Activated naive CD8-positive, alpha-beta T cell treated with anti-CD3 and anti-CD28 coated beads, Interleukin-2, amount 50 U/mL, for 24 hours (primary cell): Measurements from ENCODE around the gene CREB3.

ENCODE experiments used
- ATAC-seq: fragments of 150-1000 bp; cut with Tn5 transposase; one replicate; pipeline ENCODE4 v1.10.0; 2021
- DNase-seq: peaks from one replicate; pipeline ENCODE4 v3.0.0; 2021
- H3K27ac Mint-ChIP-seq: one replicate; pipeline ENCODE4 v1.8.0; 2021; ENCODE audit warnings: mild to moderate bottlenecking, mixed read lengths
- H3K27me3 Mint-ChIP-seq: one replicate; pipeline ENCODE4 v1.8.0; 2021; ENCODE audit warnings: mixed read lengths
- H3K36me3 Mint-ChIP-seq: one replicate; pipeline ENCODE4 v1.8.0; 2021; ENCODE audit warnings: low read depth, mixed read lengths
- H3K4me1 Mint-ChIP-seq: one replicate; pipeline ENCODE4 v1.8.0; 2021; ENCODE audit warnings: mixed read lengths
- H3K4me3 Mint-ChIP-seq: one replicate; pipeline ENCODE4 v1.8.0; 2021; ENCODE audit warnings: mild to moderate bottlenecking, moderate library complexity, mixed read lengths
- H3K9me3 Mint-ChIP-seq: one replicate; pipeline ENCODE4 v1.8.0; 2021; ENCODE audit warnings: mixed read lengths

The CREB3 gene

GRCh38 chr9:35711501-35712428, 20.7 kb upstream of the CREB3 start:
- H3K4me3 Mint-ChIP-seq: no peak overlapping the region
- no peaks in the 10 kb centered on the region for H3K9me3 Mint-ChIP-seq
- ATAC-seq (no peak), DNase-seq (no peak)
- no peak overlapping the region for H3K27ac Mint-ChIP-seq
- no peaks in the 10 kb centered on the region for H3K4me1 Mint-ChIP-seq
- H3K36me3 Mint-ChIP-seq: peaks cover 64% of the 10 kb centered on the region
- H3K27me3 Mint-ChIP-seq: no peaks in the 10 kb centered on the region

GRCh38 chr9:35712762-35713400, 19.6 kb upstream of the CREB3 start:
- Mint-ChIP-seq H3K9me3 (no peaks in the 10 kb centered on the region), H3K4me1 (no peaks in the 10 kb centered on the region), H3K27me3 (no peaks in the 10 kb centered on the region), H3K27ac (no peak overlapping the region), H3K4me3 (no peak overlapping the region), H3K36me3 (peaks cover 61% of the 10 kb centered on the region)
- no peak for DNase-seq
- no peak for ATAC-seq

- ATAC-seq (no peak), DNase-seq (no peak)
- no peak overlapping the region for H3K4me3 Mint-ChIP-seq
- no peaks in the 10 kb centered on the region for H3K4me1 Mint-ChIP-seq
- no peaks in the 10 kb centered on the region for H3K27me3 Mint-ChIP-seq
- H3K27ac Mint-ChIP-seq: peak overlapping the region; percentile 27
- H3K36me3 Mint-ChIP-seq: peaks cover 61% of the 10 kb centered on the region
- no peaks in the 10 kb centered on the region for H3K9me3 Mint-ChIP-seq
Observed at GRCh38 chr9:35713578-35713977, 18.9 kb upstream of the CREB3 start.

DNA sequence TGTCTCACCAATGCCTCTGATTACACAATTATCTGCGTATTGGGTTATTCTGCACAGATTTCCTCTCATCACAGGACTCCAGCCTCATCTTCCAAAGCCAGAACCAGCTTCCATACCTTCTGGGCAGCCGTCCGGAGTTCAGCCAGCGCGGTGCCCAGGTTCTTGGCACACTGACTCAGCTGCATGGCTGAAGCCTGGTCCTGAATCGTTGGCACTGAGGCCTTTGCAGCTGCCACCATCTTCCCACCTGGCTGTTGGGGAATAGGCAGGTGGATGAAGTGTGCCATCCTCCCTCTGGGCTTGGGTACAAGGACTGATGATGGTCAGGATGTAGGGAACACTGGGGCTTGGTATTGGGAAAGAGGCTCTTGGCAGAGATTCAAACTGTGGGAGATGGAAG, 18.3 kb upstream of the CREB3 start:
- no peaks in the 10 kb centered on the region for H3K27me3 Mint-ChIP-seq
- H3K9me3 Mint-ChIP-seq: no peaks in the 10 kb centered on the region
- ATAC-seq (no peak), DNase-seq (no peak)
- H3K4me1 Mint-ChIP-seq: no peaks in the 10 kb centered on the region
- no peak overlapping the region for H3K4me3 Mint-ChIP-seq
- H3K36me3 Mint-ChIP-seq: peaks cover 59% of the 10 kb centered on the region
- no peak overlapping the region for H3K27ac Mint-ChIP-seq

DNA sequence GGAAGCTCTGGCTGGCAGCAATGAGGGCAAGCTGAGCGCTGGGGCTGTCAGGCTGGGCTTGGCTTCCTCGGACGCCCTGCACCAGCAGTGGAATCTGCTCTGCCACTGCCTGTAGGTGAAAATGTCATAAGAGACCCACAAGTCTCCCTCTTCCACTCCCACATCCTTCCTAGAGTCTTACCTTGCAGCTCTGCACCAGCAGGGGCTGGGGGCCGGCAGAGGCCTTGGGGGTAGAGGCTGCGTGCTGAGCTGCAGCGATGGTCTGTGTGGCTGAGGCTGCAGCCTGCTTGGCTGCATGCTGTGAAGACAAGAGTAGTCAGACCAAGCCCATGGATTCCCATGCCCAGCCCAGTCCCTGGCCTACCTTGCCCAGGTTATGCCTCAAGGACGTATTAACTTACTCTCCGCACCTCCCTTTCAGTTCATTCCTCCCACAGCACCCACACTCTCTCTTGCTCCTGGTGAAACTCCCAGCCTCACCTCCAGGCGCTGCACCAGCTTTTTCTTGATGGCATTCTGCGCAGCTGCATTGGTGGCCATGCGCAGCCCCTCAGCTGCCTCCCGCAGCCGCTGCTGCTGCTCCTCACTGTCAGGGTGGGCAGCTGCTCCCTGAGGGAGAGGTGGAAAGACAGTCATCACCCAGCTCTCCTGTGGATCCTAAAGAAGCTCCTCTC, 17.8 kb upstream of the CREB3 start:
- Mint-ChIP-seq H3K9me3 (no peaks in the 10 kb centered on the region), H3K27me3 (no peaks in the 10 kb centered on the region), H3K4me3 (no peak overlapping the region), H3K36me3 (peaks cover 62% of the 10 kb centered on the region), H3K4me1 (peaks cover 5% of the 10 kb centered on the region), H3K27ac (peak overlapping the region; percentile 23)
- DNase-seq: no peak
- ATAC-seq: no peak

DNA sequence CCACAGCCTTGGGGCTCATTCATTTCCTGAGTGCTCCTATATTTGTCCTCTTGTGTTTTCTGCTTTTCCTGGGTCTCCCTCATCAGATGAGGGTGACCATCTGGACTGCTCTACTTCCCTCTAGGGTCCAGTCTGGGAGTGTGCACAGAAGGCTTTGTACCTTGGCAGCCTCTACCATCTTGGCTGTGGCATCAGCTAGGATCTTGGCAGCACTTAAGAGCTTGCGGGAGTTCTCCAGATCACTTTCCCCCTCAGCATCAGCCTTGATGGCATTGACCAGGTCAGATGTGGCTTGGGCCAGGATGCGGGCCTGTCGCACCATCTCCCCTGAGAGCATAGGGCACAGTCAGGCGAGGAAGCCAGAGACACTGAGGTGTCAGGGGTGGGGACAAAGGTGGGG, 16.2 kb upstream of the CREB3 start:
- no peak overlapping the region for H3K4me3 Mint-ChIP-seq
- H3K4me1 Mint-ChIP-seq: peaks cover 5% of the 10 kb centered on the region
- H3K27me3 Mint-ChIP-seq: no peaks in the 10 kb centered on the region
- H3K36me3 Mint-ChIP-seq: peaks cover 57% of the 10 kb centered on the region
- no peak for DNase-seq
- no peak for ATAC-seq
- no peak overlapping the region for H3K27ac Mint-ChIP-seq
- no peaks in the 10 kb centered on the region for H3K9me3 Mint-ChIP-seq

DNA sequence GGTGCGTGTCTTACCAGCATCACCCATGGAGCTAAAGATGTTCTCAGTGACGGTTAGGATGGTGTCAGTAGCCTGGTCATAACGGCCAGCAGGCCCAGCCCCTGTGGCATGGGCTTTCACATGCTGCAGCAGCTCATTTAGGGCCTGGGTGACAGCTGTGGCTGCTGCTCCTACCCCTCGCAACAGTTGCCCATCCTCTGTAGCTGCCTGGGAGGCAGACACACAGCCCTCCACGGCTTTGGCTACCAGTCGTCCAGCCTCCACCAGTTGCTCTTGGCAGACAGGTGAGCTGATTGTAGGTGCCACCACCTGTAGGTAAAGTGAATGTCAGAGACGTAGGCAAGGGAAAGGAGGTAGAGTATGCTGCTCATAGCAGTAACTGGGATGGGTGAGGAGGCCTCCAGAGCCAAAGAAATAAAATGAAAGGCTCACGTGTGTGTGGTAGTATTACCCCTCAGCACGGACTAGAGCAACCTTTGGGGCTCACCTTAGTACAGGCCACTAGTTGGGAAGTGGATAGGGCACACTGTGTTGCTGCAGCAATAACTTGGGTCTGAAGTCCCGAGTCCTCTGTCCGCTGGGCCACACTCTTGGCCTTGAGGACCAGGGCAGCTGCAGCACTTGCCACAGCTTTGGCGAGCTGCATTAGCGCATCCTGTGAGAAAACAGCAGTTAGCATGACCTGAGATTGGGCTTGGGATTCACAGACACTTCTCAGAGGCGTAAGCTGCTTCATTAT, 15.2 kb upstream of the CREB3 start:
- Mint-ChIP-seq H3K27me3 (no peaks in the 10 kb centered on the region), H3K4me1 (peaks cover 5% of the 10 kb centered on the region), H3K9me3 (no peaks in the 10 kb centered on the region), H3K36me3 (peaks cover 62% of the 10 kb centered on the region), H3K27ac (no peak overlapping the region), H3K4me3 (no peak overlapping the region)
- DNase-seq (no peak), ATAC-seq (no peak)

- Mint-ChIP-seq H3K27me3 (no peaks in the 10 kb centered on the region), H3K4me1 (peaks cover 5% of the 10 kb centered on the region), H3K27ac (no peak overlapping the region), H3K4me3 (no peak overlapping the region), H3K9me3 (no peaks in the 10 kb centered on the region), H3K36me3 (peaks cover 62% of the 10 kb centered on the region)
- DNase-seq: no peak
- ATAC-seq: no peak
Observed at GRCh38 chr9:35718721-35719511, 13.6 kb upstream of the CREB3 start.

DNA sequence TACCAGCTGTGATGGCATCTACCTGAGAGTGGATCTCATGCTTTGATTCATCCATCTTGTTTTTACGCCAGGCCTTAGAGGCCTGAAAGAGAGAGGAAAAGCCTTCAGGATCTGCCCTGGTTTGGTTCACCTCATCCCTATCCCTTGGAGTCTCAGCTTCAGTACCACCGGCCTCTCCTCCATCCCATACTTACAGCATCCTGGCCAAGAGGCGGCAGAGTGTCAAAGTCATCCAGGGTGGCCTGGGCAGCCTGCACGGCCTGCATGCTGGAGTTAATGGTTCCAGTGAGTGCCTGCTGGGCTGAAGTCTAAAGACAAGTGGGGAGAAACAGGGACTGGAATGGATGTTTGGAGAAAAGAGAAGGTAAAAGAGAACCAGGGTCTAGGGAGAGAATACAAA, 12.9 kb upstream of the CREB3 start:
- H3K27ac Mint-ChIP-seq: no peak overlapping the region
- no peak overlapping the region for H3K4me3 Mint-ChIP-seq

DNA sequence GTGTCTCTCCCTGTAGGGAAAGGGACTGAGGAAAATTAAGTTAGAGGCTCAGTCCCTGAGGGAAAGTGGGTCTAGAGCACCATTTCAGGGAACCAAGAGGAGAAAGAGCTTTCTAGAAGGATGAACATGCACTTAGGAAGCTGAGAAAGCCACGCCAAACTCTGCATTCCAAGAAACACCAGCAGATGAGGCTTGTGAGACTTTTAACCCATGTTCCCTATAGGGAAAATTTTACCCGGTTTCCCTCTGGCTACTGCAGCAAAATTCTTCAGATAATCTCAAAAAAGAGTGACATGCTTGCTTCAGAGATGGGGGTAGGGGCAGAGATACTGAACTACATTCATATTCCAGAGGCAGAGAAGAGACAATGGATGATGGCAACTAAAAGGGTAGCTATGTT, 9.0 kb upstream of the CREB3 start:
- no peak for ATAC-seq
- H3K27ac Mint-ChIP-seq: no peak overlapping the region
- H3K4me3 Mint-ChIP-seq: no peak overlapping the region
- no peaks in the 10 kb centered on the region for H3K27me3 Mint-ChIP-seq
- H3K36me3 Mint-ChIP-seq: peaks cover 44% of the 10 kb centered on the region
- H3K9me3 Mint-ChIP-seq: no peaks in the 10 kb centered on the region
- H3K4me1 Mint-ChIP-seq: peaks cover 5% of the 10 kb centered on the region
- DNase-seq: no peak

More for the DNA sequence above, 12.9 kb upstream of the CREB3 start:
- Mint-ChIP-seq H3K9me3 (no peaks in the 10 kb centered on the region), H3K36me3 (peaks cover 60% of the 10 kb centered on the region), H3K27me3 (no peaks in the 10 kb centered on the region), H3K4me1 (peaks cover 5% of the 10 kb centered on the region)
- no peak for DNase-seq
- ATAC-seq: no peak

DNA sequence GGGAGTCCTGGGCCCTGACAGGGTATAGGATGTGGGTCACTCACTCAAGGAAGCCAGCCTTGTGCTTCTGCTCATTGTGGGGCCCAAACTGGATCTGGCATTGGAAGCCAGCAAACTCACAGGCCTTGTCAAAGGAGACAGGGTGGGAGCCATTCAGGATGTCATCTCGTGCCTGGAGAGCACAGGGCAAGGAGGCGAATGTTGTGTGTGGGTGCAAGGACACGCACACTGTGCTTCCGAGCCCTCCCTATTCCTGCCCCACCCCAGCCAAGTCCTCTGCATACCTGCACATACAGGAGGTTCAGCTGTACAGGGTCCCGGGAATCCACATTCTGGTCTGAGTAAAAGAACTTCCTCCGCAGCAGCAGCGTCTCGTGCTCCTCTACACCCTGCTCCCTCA, 8.6 kb upstream of the CREB3 start:
- H3K27me3 Mint-ChIP-seq: no peaks in the 10 kb centered on the region
- ATAC-seq (no peak), DNase-seq (no peak)
- no peak overlapping the region for H3K27ac Mint-ChIP-seq
- no peak overlapping the region for H3K4me3 Mint-ChIP-seq
- H3K36me3 Mint-ChIP-seq: peaks cover 42% of the 10 kb centered on the region
- H3K4me1 Mint-ChIP-seq: peaks cover 5% of the 10 kb centered on the region
- H3K9me3 Mint-ChIP-seq: no peaks in the 10 kb centered on the region

DNA sequence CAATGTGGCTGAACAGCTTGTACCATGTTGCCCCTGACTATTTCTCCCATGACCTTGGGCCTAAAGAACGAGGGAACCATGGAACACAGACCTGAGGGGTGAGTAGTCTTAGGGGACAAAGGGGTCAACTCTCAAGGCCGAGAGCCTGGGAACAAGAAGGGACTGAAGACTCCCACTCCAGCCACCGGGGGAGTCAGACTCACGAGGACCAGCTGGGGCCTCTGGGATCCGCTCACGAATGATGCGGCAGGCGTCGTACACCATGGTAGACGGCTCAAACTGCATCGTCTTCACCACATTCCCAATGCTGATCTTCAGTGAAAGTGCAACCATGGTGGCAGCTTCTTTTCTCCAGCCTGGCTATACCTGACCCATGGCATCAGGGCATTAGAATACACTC, 7.1 kb upstream of the CREB3 start:
- ATAC-seq: no peak
- no peak for DNase-seq
- Mint-ChIP-seq H3K36me3 (peaks cover 34% of the 10 kb centered on the region), H3K27ac (no peak overlapping the region), H3K4me3 (no peak overlapping the region), H3K4me1 (no peaks in the 10 kb centered on the region), H3K9me3 (no peaks in the 10 kb centered on the region), H3K27me3 (no peaks in the 10 kb centered on the region)

DNA sequence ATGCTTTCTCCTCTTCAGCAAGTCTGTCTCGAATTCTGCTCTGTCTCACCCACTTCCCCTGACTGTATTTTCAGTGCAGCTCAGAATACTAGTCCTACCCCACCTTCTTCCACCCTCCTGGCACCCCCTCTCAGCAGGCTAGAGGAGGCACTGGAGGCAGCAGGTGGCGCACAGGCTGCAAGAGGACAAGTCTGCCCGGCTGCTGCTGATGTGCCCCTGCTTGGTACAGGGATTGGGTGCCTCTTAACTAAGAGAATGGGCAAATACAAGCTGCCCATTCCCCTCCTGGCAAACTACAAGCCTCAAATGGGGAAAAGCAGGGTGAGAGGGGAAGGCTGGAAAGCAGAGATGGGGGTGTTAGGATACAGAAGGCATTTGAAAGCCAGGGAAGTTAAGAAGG, 5.5 kb upstream of the CREB3 start:
- ATAC-seq (peak; percentile 9), DNase-seq (peak; percentile 22)
- Mint-ChIP-seq H3K4me3 (peak overlapping the region; percentile 56), H3K4me1 (no peaks in the 10 kb centered on the region), H3K27me3 (no peaks in the 10 kb centered on the region), H3K9me3 (no peaks in the 10 kb centered on the region), H3K36me3 (peaks cover 25% of the 10 kb centered on the region), H3K27ac (peak overlapping the region; percentile 36)

GRCh38 chr9:35727676-35728040, 4.8 kb upstream of the CREB3 start:
- peaks cover 19% of the 10 kb centered on the region for H3K36me3 Mint-ChIP-seq
- H3K4me3 Mint-ChIP-seq: no peak overlapping the region
- no peaks in the 10 kb centered on the region for H3K9me3 Mint-ChIP-seq
- H3K27ac Mint-ChIP-seq: no peak overlapping the region
- H3K4me1 Mint-ChIP-seq: no peaks in the 10 kb centered on the region
- ATAC-seq (no peak), DNase-seq (no peak)
- no peaks in the 10 kb centered on the region for H3K27me3 Mint-ChIP-seq
